IMR-90 (cell line): Measurements from ENCODE around the gene REXO1. TPM values are rescaled to one million over a fixed set of nuclear protein-coding genes. Genes with fewer than 3 reads are reported as not detected.
A peak's percentile ranks its signal among the peaks of the same experiment; 100 is the strongest.
"Not testable (repeated sequence)": the region's sequence is repeated elsewhere in the genome, so short reads cannot be mapped to it uniquely, and the experiment has no call there.

Experiments
- ATAC-seq: fragments of 200-7000 bp; cut with Tn5 transposase; 2 replicates; pipeline ENCODE4 v1.9.1; 2020; ENCODE audit warnings: low read depth, mild to moderate bottlenecking, moderate library complexity
- BruUV-seq: library from RNA; stranded (reverse); fragments of 400-500 nt; replicated peaks from 2 replicates; lab custom pipeline; 2021; lab: Mats Ljungman, UMichigan
- CTCF ChIA-PET: fragments of 300-600 bp; formaldehyde crosslinking; extraction: SDS; loops from one replicate; lab custom pipeline; 2021; ENCODE audit warnings: antibody characterized with exemption; lab: Yijun Ruan, JAX
- POLR2A ChIA-PET: fragments of 300-600 bp; sonication (Branson Sonifier 250); formaldehyde crosslinking; loops from one replicate; lab custom pipeline; 2022; ENCODE audit warnings: antibody characterized with exemption; ENCODE audit not compliant: unreplicated experiment; lab: Charles Lee
- DNase-seq: peaks from one replicate; pipeline ENCODE4 v3.0.0; 2013
- H2AFZ ChIP-seq: replicated peaks from 2 replicates; pipeline ENCODE3; 2013; ENCODE audit warnings: low read length, mild to moderate bottlenecking; ENCODE audit not compliant: poor library complexity
- H2AK5ac ChIP-seq: 2 replicates; pipeline ENCODE4 v1.6.1; 2013; ENCODE audit warnings: low read depth, low read length, inconsistent platforms
- H2AK9ac ChIP-seq: replicated peaks from 2 replicates; pipeline ENCODE3; 2013; ENCODE audit warnings: mild to moderate bottlenecking, low read depth, low read length, moderate library complexity; ENCODE audit not compliant: poor library complexity
- H2BK120ac ChIP-seq: 2 replicates; pipeline ENCODE4 v1.6.1; 2013; ENCODE audit warnings: low read depth, low read length, inconsistent platforms
- H2BK15ac ChIP-seq: 3 replicates; pipeline ENCODE4 v1.6.1; 2013; ENCODE audit warnings: low read depth, low read length, inconsistent platforms
- H2BK20ac ChIP-seq: 2 replicates; pipeline ENCODE4 v1.6.1; 2013; ENCODE audit warnings: low read depth, mild to moderate bottlenecking, inconsistent platforms, low read length, moderate library complexity
- H2BK5ac ChIP-seq: 2 replicates; pipeline ENCODE4 v1.6.1; 2013; ENCODE audit warnings: mild to moderate bottlenecking, low read depth, low read length, inconsistent platforms; ENCODE audit not compliant: poor library complexity, severe bottlenecking
- H3K14ac ChIP-seq: replicated peaks from 2 replicates; pipeline ENCODE4 v1.6.1; 2013; ENCODE audit warnings: low read depth, low read length, inconsistent platforms
- H3K18ac ChIP-seq: 2 replicates; pipeline ENCODE4 v1.6.1; 2013; ENCODE audit warnings: low read depth, low read length, control low read depth
- H3K23ac ChIP-seq: 2 replicates; pipeline ENCODE4 v1.6.1; 2013; ENCODE audit warnings: low read depth, low read length, inconsistent platforms
- H3K27ac ChIP-seq: 2 replicates; pipeline ENCODE4 v1.5.1; 2013; ENCODE audit warnings: mild to moderate bottlenecking, control low read depth, low read length; ENCODE audit not compliant: insufficient read depth
- H3K27me3 ChIP-seq: 2 replicates; pipeline ENCODE4 v1.6.1; 2013; ENCODE audit warnings: low read length; ENCODE audit not compliant: control insufficient read depth, insufficient read depth
- H3K36me3 ChIP-seq: 2 replicates; pipeline ENCODE4 v1.6.1; 2013; ENCODE audit warnings: low read length, mixed read lengths; ENCODE audit not compliant: control insufficient read depth, insufficient read depth
- H3K4ac ChIP-seq: 2 replicates; pipeline ENCODE4 v1.6.1; 2013; ENCODE audit warnings: low read depth, low read length, inconsistent platforms
- H3K4me1 ChIP-seq: 2 replicates; pipeline ENCODE4 v1.6.1; 2013; ENCODE audit warnings: low read length, mixed read lengths; ENCODE audit not compliant: control insufficient read depth, insufficient read depth
- H3K4me2 ChIP-seq: 2 replicates; pipeline ENCODE4 v1.6.1; 2013; ENCODE audit warnings: low read depth, mild to moderate bottlenecking, control low read depth, low read length, moderate library complexity
- H3K4me3 ChIP-seq: 2 replicates; pipeline ENCODE4 v1.5.1; 2013; ENCODE audit warnings: low read depth, mild to moderate bottlenecking, control low read depth, low read length, moderate library complexity; ENCODE audit not compliant: insufficient read depth
- H3K56ac ChIP-seq: 2 replicates; pipeline ENCODE4 v1.6.1; 2013; ENCODE audit warnings: low read length, inconsistent platforms; ENCODE audit not compliant: insufficient read depth; ENCODE audit errors: extremely low read depth
- H3K79me1 ChIP-seq, 2 experiments: 2 replicates each; pipeline ENCODE4 v1.6.1; 2013; ENCODE audit warnings: low read length in 2 of 2, inconsistent platforms in 1 of 2, low read depth in 1 of 2
- H3K9ac ChIP-seq: 2 replicates; pipeline ENCODE4 v1.6.1; 2013; ENCODE audit warnings: low read depth, low read length, control low read depth
- H3K9me1 ChIP-seq: 2 replicates; pipeline ENCODE4 v1.6.1; 2013; ENCODE audit warnings: low read length, inconsistent platforms; ENCODE audit not compliant: insufficient read depth
- H3K9me3 ChIP-seq: 2 replicates; pipeline ENCODE4 v1.6.1; 2013; ENCODE audit warnings: low read length; ENCODE audit not compliant: control insufficient read depth, insufficient read depth
- H4K20me1 ChIP-seq: 2 replicates; pipeline ENCODE4 v1.6.1; 2013; ENCODE audit warnings: low read length, inconsistent platforms; ENCODE audit not compliant: insufficient read depth
- H4K5ac ChIP-seq: 2 replicates; pipeline ENCODE4 v1.6.1; 2013; ENCODE audit warnings: mild to moderate bottlenecking, low read depth, low read length, control low read depth
- H4K8ac ChIP-seq, 2 experiments: 2 replicates each; pipeline ENCODE4 v1.6.1; 2013; ENCODE audit warnings: low read depth in 2 of 2, low read length in 2 of 2, control low read depth in 1 of 2, inconsistent platforms in 1 of 2
- H4K91ac ChIP-seq: 2 replicates; pipeline ENCODE4 v1.6.1; 2013; ENCODE audit warnings: low read depth, low read length, inconsistent platforms; ENCODE audit not compliant: insufficient read depth
- WGBS, 2 experiments: methylation state at CpG; one replicate each; pipeline versions ENCODE4 v1.1.5 to v1.1.7; 2013; ENCODE audit warnings: missing lambda C conversion rate in 2 of 2; ENCODE audit not compliant: insufficient read length in 1 of 2; ENCODE audit errors: extremely low coverage in 2 of 2; 5-methylcytosine and 5-hydroxymethylcytosine counted together
- dilution Hi-C: fragments of 300-500 bp; cut with HindIII; formaldehyde crosslinking; loops from one replicate; pipeline ENCODE4 v1.14.3; 2018; ENCODE audit warnings: low sequenced_read_pairs; ENCODE audit not compliant: unreplicated experiment
- in situ Hi-C: fragments of 300-500 bp; cut with MboI; formaldehyde crosslinking; loops from 3 replicates; pipeline ENCODE4 v1.14.3; 2019; ENCODE audit warnings: low sequenced_read_pairs, inconsistent platforms, mixed read lengths
- intact Hi-C: fragments of 100-400 bp; cut with micrococcal nuclease; formaldehyde crosslinking; loops from 2 replicates; pipeline ENCODE4 v1.10.0; 2022
- polyA plus RNA-seq, 3 experiments: library from polyadenylated mRNA; depleted of rRNA; stranded (reverse); fragments of >200 nt; gene quantifications; 2 replicates each; pipeline ENCODE4 v1.2.3, GENCODE V29; 2012; ENCODE audit warnings: low replicate concordance in 1 of 3
- total RNA-seq: library from RNA; depleted of rRNA; stranded (reverse); fragments of >200 nt; gene quantifications from 2 replicates; pipeline ENCODE4 v1.2.3, GENCODE V29; 2012

Gene REXO1
- total and polyA plus RNA-seq, 2 of the 4 experiments (the other 2 are of a cell fraction): 1.4 to 63.7 TPM

- H2BK20ac ChIP-seq, H4K8ac ChIP-seq, H4K91ac ChIP-seq, H2AK9ac ChIP-seq, H3K56ac ChIP-seq, CTCF ChIA-PET, BruUV-seq, H3K18ac ChIP-seq, H3K27me3 ChIP-seq, H3K4me3 ChIP-seq, H3K14ac ChIP-seq, in situ Hi-C loops, H3K9me1 ChIP-seq, H3K27ac ChIP-seq, DNase-seq, ATAC-seq, dilution Hi-C loops, intact Hi-C loops, H2BK15ac ChIP-seq, H2AFZ ChIP-seq, H4K5ac ChIP-seq, H2AK5ac ChIP-seq, H2BK5ac ChIP-seq, H3K4me2 ChIP-seq, H3K4ac ChIP-seq, H2BK120ac ChIP-seq, H3K23ac ChIP-seq, POLR2A ChIA-PET, H3K9ac ChIP-seq, H3K9me3 ChIP-seq: not testable (repeated sequence)
- WGBS, 2 experiments: 74% methylated on average over 7 of the region's 47 CpGs; no CpG with 5 or more reads in 1 of the 2 experiments
- H4K20me1 ChIP-seq: peaks cover 52% of the 10 kb centered on the region
- H3K4me1 ChIP-seq: peaks cover 15% of the 10 kb centered on the region
- peaks cover 5 to 52% of the 10 kb centered on the region in 2 experiments; a peak in 3 of 4 replicates for H3K79me1 ChIP-seq
- peaks cover 13% of the 10 kb centered on the region; the same call in 1 of the 2 replicates for H3K36me3 ChIP-seq
Observed at GRCh38 chr19:1877280-1877660, 29.0 kb upstream of the REXO1 start.

- DNase-seq, H2BK15ac ChIP-seq, H3K9me3 ChIP-seq, BruUV-seq, H3K18ac ChIP-seq, H2BK20ac ChIP-seq, in situ Hi-C loops, intact Hi-C loops, H3K9me1 ChIP-seq, H3K56ac ChIP-seq, H3K27me3 ChIP-seq, POLR2A ChIA-PET, H2BK120ac ChIP-seq, dilution Hi-C loops: not testable (repeated sequence)
- Histone ChIP-seq H3K9ac (peak overlapping the region; percentile 78), H3K36me3 (peaks cover 14% of the 10 kb centered on the region; the same call in 1 of the 2 replicates), H3K14ac (peak overlapping the region; percentile 88), H3K4me2 (peak overlapping the region; percentile 97), H2BK5ac (peak overlapping the region; percentile 27), H4K5ac (peak overlapping the region; percentile 93), H2AK9ac (peak overlapping the region; percentile 48), H3K4me3 (peak overlapping the region; percentile 90), H3K79me1 (peaks cover 5 to 47% of the 10 kb centered on the region in 2 experiments; a peak in 2 of 4 replicates), H2AK5ac (peak overlapping the region; percentile 81), H3K27ac (peak overlapping the region; percentile 54), H3K23ac (peak overlapping the region; percentile 44; the same call in 1 of the 2 replicates), H4K91ac (peak overlapping the region; percentile 88), H4K20me1 (peaks cover 49% of the 10 kb centered on the region), H3K4me1 (peaks cover 12% of the 10 kb centered on the region), H2AFZ (peak overlapping the region; percentile 85), H3K4ac (peak overlapping the region; percentile 73), H4K8ac (peak overlapping the region; percentile 92 to 96)
- CTCF ChIA-PET: interaction anchor here (1.1 kb wide), 1 partner anchor 9 kb away, joined by 3 read pairs; no protein-coding TSS in a partner anchor
- WGBS, 2 experiments: 28% methylated on average over 23 of the region's 53 CpGs; no CpG with 5 or more reads in 1 of the 2 experiments
- ATAC-seq: peak; percentile 13; the same call in 1 of the 2 replicates
Observed at GRCh38 chr19:1876496-1877279, 28.4 kb upstream of the REXO1 start.
